ENCODE measurements around the gene THADA. TPM values are rescaled to one million over a fixed set of nuclear protein-coding genes. Genes with fewer than 3 reads are reported as not detected.

THADA gene
- total RNA-seq, 2 donors from 2014 or later = 36.3 to 36.9 TPM

GRCh38 chr2:43265001-43265400 is 330.8 kb downstream of the THADA start:
- Mint-ChIP-seq H3K9me3 (no peaks in the 10 kb centered on the region), H3K36me3 (ENCODE audit: low read depth) (peaks cover 28% of the 10 kb centered on the region), H3K27me3 (no peaks in the 10 kb centered on the region), H3K4me1 (peaks cover 5% of the 10 kb centered on the region), H3K4me3 (no peak overlapping the region), H3K27ac (no peak overlapping the region)
- no peak for ATAC-seq (replicated peaks)

DNA sequence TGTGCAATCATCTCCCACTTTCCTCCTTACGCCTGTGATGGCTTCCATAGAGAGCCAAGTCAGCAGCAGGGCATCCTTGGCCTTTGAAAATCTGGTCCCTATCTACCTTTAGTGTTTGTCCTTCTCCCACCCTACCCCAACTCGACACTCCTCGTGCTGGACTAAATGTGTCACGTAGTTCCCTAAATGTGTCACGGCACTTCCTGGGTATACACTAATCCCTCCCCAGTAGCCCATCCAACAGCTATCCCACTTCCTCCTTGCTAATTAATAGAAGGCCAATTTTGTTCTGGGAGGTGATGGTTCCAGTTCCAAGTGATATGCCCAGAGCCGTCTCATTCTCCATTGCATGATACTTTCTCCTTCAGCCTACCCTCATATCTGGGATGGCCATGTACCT is 332.9 kb downstream of the THADA start:
- peaks cover 11% of the 10 kb centered on the region for H3K36me3 Mint-ChIP-seq (ENCODE audit: low read depth)

DNA sequence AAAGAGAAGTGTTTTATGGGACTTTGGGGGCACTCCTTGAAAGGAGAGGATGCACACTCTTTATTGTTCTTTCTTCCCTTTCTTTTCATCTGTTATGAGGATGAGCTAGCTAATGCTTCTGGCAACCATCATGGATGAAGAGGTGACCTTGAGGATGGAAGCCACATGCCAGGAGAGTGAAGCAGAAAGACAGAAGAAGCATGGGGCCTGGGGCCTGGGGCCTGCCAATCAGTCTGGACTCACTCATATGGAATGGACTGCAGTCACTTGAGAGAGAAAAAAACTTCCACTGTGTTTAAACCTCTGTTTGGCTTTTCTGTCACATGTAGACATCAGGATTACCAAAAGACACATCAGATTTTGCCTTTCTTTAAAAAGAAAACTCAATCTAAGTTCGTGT is 333.6 kb downstream of the THADA start:
- Mint-ChIP-seq H3K9me3 (no peaks in the 10 kb centered on the region), H3K36me3 (ENCODE audit: low read depth) (peaks cover 11% of the 10 kb centered on the region), H3K27me3 (no peaks in the 10 kb centered on the region), H3K27ac (no peak overlapping the region), H3K4me3 (no peak overlapping the region), H3K4me1 (no peaks in the 10 kb centered on the region)
- ATAC-seq (replicated peaks) = no peak

More for the DNA sequence above, 332.9 kb downstream of the THADA start:
- no peaks in the 10 kb centered on the region for H3K9me3 Mint-ChIP-seq
- no peaks in the 10 kb centered on the region for H3K4me1 Mint-ChIP-seq
- no peaks in the 10 kb centered on the region for H3K27me3 Mint-ChIP-seq
- H3K27ac Mint-ChIP-seq = no peak overlapping the region
- H3K4me3 Mint-ChIP-seq = no peak overlapping the region
- ATAC-seq (replicated peaks) = no peak

DNA sequence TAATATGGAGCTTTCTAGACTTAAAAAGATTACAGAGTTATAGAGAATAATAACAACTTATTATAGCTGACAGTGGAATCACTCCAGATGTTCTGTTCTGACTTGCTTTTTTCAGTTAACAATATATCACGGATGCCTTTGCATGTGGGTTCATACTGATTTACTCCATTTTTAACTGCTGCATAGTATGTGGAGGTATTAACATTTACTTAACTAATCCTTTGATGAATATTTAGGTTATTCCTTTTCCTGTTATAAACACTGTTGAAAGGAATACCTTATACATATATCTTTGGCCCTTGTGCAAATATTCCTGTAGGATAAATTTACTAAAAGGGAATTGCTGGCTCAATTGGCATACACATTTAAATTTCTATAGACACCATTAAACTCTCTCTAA is 336.3 kb downstream of the THADA start:
- Mint-ChIP-seq H3K4me1 (no peaks in the 10 kb centered on the region), H3K9me3 (no peaks in the 10 kb centered on the region), H3K27me3 (no peaks in the 10 kb centered on the region)

DNA sequence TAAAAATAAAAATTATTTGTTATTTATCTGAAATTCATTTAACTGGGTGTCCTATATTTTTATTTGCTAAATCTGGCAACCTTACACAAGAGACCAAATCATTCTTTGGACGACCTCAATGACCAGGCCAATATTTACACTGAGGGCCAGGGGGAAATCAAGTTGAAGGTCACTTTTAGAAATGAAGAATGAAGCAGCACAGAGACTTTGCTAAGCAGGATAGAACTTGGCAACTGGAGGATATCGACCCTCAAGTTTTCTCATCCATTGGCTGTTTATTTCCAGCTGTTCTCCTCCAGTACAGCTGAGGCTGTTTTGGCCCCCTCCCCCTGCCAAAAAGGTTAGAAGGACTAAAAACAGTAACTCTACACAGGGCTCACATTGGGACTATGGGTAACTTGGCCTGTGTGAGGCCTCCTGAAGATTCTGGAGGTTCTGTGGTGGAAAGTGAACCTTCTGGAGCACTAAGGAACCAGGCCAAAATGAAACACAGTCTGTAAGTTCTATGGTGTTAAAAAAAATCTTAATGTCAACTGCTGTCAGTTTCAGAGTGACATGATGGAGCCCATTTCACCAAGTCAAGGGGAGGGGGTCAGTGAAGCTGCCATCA is 337.2 kb downstream of the THADA start:
- peaks cover 5% of the 10 kb centered on the region for H3K36me3 Mint-ChIP-seq (ENCODE audit: low read depth)
- ATAC-seq (replicated peaks) = no peak
- H3K4me3 Mint-ChIP-seq = no peak overlapping the region
- H3K27ac Mint-ChIP-seq = no peak overlapping the region
- no peaks in the 10 kb centered on the region for H3K4me1 Mint-ChIP-seq
- H3K9me3 Mint-ChIP-seq = no peaks in the 10 kb centered on the region
- no peaks in the 10 kb centered on the region for H3K27me3 Mint-ChIP-seq

More for the DNA sequence above, 336.3 kb downstream of the THADA start:
- Mint-ChIP-seq H3K36me3 (ENCODE audit: low read depth) (peaks cover 14% of the 10 kb centered on the region), H3K27ac (no peak overlapping the region), H3K4me3 (no peak overlapping the region)
- no peak for ATAC-seq (replicated peaks)

- Mint-ChIP-seq H3K4me1 (no peaks in the 10 kb centered on the region), H3K9me3 (no peaks in the 10 kb centered on the region), H3K36me3 (ENCODE audit: low read depth) (peaks cover 5% of the 10 kb centered on the region), H3K27ac (no peak overlapping the region), H3K27me3 (no peaks in the 10 kb centered on the region), H3K4me3 (no peak overlapping the region)
- no peak for ATAC-seq (replicated peaks)
Measured at GRCh38 chr2:43255296-43255910, 340.4 kb downstream of the THADA start.

- no peak for ATAC-seq (replicated peaks)
- Mint-ChIP-seq H3K9me3 (no peaks in the 10 kb centered on the region), H3K4me3 (no peak overlapping the region), H3K27ac (peak overlapping the region; percentile 51), H3K36me3 (ENCODE audit: low read depth) (peaks cover 5% of the 10 kb centered on the region), H3K27me3 (no peaks in the 10 kb centered on the region), H3K4me1 (no peaks in the 10 kb centered on the region)
Measured at GRCh38 chr2:43254331-43254730, 341.5 kb downstream of the THADA start.

DNA sequence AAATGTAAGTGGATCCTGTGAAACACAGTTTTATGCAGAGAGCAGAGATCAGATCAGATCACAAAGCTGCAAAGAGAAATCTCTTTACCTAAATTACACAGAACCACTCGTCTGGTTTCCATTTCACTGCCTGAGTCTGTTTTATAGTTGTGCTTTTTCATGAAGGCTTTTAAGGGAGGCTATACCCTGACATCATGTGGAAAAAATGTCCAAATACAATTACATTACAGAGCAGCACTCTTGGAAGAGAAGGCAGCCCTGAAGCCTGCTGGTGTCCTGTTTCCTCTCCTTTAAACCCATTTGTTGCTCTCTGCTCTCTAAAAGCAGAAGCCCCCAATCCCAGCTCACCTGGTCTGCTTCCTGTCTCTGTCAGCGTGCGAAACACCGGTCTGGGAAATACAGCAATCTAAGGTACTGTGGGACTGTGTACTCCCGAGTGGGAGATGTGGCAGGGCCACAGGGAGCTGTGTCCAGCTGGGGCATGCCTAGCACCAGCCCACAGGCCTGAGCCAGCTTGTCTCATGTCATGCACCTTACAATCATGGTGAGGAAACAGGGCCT is 344.6 kb downstream of the THADA start:
- Mint-ChIP-seq H3K4me3 (no peak overlapping the region), H3K27me3 (no peaks in the 10 kb centered on the region), H3K9me3 (no peaks in the 10 kb centered on the region), H3K27ac (no peak overlapping the region), H3K4me1 (no peaks in the 10 kb centered on the region), H3K36me3 (ENCODE audit: low read depth) (no peaks in the 10 kb centered on the region)
- ATAC-seq (replicated peaks) = no peak

GRCh38 chr2:43250015-43250414 is 345.8 kb downstream of the THADA start:
- ATAC-seq (replicated peaks) = no peak
- Mint-ChIP-seq H3K9me3 (no peaks in the 10 kb centered on the region), H3K4me1 (no peaks in the 10 kb centered on the region), H3K4me3 (no peak overlapping the region), H3K27me3 (no peaks in the 10 kb centered on the region), H3K27ac (no peak overlapping the region), H3K36me3 (ENCODE audit: low read depth) (peaks cover under 1% of the 10 kb centered on the region)

DNA sequence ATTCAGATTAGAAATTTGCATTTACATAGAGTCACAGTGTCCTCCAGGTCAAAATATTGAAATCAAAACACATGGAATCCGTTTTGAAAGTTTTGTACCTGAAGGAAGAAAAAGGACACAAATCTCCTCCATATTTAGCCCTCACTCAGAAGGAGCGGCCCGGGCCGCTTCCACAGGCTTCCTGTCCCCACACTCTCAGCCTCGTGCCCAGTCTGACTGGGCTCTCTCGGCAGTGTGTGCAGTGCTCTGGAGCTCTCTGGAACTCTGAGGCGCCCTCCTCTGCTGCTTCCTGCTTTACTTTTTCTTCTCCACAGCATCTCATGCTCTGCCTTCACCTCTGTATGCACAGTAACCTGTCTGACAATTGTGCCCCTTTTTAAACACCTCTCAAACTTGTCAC is 347.2 kb downstream of the THADA start:
- Mint-ChIP-seq H3K36me3 (ENCODE audit: low read depth) (peaks cover 6% of the 10 kb centered on the region), H3K27me3 (no peaks in the 10 kb centered on the region), H3K4me1 (no peaks in the 10 kb centered on the region), H3K4me3 (no peak overlapping the region), H3K9me3 (no peaks in the 10 kb centered on the region), H3K27ac (peak overlapping the region; percentile 32)
- no peak for ATAC-seq (replicated peaks)

DNA sequence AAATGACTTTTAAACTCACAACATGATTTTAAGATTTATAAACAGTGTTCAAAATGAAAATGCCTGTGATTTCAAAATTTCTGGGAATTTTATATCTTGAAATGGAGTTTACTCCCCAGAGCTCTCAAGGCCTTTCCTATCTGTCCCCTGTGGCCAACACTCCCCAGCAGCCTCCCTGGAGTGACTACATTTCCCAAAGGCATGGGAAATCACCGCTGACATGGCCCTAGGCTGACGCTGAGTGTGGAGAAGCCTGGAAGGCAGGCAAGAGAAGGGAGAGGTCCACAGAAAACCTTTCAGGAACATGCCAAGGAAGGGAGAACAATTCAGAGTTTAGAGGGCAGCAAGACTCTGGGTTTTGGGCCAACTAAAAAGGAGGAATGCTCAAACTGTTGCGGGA is 349.2 kb downstream of the THADA start:
- H3K27me3 Mint-ChIP-seq = no peaks in the 10 kb centered on the region
- H3K27ac Mint-ChIP-seq = no peak overlapping the region
- H3K9me3 Mint-ChIP-seq = no peaks in the 10 kb centered on the region
- ATAC-seq (replicated peaks) = no peak
- H3K4me3 Mint-ChIP-seq = no peak overlapping the region
- H3K4me1 Mint-ChIP-seq = no peaks in the 10 kb centered on the region
- H3K36me3 Mint-ChIP-seq (ENCODE audit: low read depth) = peaks cover 6% of the 10 kb centered on the region

- H3K27me3 Mint-ChIP-seq = no peaks in the 10 kb centered on the region
- no peaks in the 10 kb centered on the region for H3K9me3 Mint-ChIP-seq
- peaks cover 6% of the 10 kb centered on the region for H3K36me3 Mint-ChIP-seq (ENCODE audit: low read depth)
- H3K4me1 Mint-ChIP-seq = peaks cover 7% of the 10 kb centered on the region
- peak overlapping the region; percentile 73 for H3K27ac Mint-ChIP-seq
- ATAC-seq (replicated peaks) = no peak
- no peak overlapping the region for H3K4me3 Mint-ChIP-seq
Measured at GRCh38 chr2:43241558-43241957, 354.3 kb downstream of the THADA start.

- Mint-ChIP-seq H3K9me3 (no peaks in the 10 kb centered on the region), H3K27ac (peak overlapping the region; percentile 38), H3K36me3 (ENCODE audit: low read depth) (peaks cover 6% of the 10 kb centered on the region), H3K27me3 (no peaks in the 10 kb centered on the region), H3K4me3 (no peak overlapping the region), H3K4me1 (peaks cover 7% of the 10 kb centered on the region)
- no peak for ATAC-seq (replicated peaks)
Measured at GRCh38 chr2:43240766-43241150, 355.1 kb downstream of the THADA start.

DNA sequence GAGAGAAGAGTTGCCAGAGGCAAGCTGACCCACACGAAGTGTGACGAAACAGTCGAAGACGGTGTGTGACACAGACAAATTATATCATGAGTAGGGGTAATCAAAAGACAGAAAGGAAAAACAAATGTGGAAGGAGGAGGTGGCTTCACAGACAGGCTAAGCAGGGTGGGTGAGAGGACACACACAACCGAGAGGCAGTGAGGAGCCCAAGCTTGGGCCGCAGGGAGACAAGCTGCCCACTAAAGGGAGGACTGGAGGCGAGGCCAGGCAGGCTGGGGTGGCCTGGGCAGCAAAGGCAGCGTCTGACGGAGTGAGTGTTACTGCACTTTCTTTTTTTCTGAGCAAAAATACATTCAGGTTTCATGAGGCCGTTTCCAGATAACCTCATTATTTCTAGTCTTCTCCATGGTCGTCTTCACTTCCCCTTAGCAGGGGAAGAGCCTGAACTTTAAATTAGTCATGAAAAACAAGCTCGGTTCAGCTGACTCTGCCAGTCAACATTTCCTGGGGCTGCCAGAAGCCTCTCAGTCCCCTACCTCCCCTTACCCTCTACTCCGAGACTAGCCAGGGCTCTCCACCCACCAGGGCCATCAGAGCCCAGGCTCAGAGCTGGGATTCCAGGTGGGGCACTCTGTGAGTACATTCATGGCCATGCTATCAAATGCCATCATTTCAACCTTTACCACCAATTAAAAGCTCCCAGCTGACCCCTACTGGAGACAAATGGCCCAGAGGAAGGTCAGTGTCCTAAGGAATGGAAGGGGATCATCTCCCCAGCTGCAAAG is 355.7 kb downstream of the THADA start:
- H3K27ac Mint-ChIP-seq = peak overlapping the region; percentile 38
- no peak overlapping the region for H3K4me3 Mint-ChIP-seq
- H3K4me1 Mint-ChIP-seq = peaks cover 7% of the 10 kb centered on the region
- no peak for ATAC-seq (replicated peaks)
- H3K9me3 Mint-ChIP-seq = no peaks in the 10 kb centered on the region
- peaks cover 6% of the 10 kb centered on the region for H3K36me3 Mint-ChIP-seq (ENCODE audit: low read depth)
- no peaks in the 10 kb centered on the region for H3K27me3 Mint-ChIP-seq

DNA sequence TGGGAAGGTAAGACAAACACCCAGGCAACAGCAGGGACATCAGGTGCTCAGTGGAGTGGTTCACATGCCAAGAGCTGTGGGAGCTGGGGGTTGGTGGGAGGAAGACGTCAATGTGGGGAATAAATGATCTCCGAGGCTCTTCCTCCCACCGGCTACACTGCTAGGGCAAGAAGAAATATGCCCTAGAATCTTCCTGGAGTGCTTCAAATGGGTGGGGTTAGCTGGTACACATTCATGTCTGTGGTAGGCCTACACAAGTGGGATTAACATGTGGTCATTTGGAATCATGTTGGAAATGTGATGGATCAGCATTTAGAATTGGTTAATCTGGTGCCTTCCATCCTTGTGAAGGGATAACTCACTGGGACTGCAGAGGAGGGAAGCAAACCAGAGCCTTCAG is 357.0 kb downstream of the THADA start:
- Mint-ChIP-seq H3K27ac (peak overlapping the region; percentile 75), H3K9me3 (no peaks in the 10 kb centered on the region), H3K4me3 (no peak overlapping the region), H3K27me3 (no peaks in the 10 kb centered on the region), H3K4me1 (peaks cover 7% of the 10 kb centered on the region), H3K36me3 (ENCODE audit: low read depth) (no peaks in the 10 kb centered on the region)
- no peak for ATAC-seq (replicated peaks)
